Fibroblast of lung (primary cell): Measurements from ENCODE around the gene TRIB2. TPM values are rescaled to one million over a fixed set of nuclear protein-coding genes. Genes with fewer than 3 reads are reported as not detected.

ENCODE experiments used
- DNase-seq, 2 donors: peaks; one replicate each; pipeline versions ENCODE4 v3.0.0 to v3.0.0-alpha.2; 2010; ENCODE audit warnings: low read depth in 2 of 2
- H2AFZ ChIP-seq: 2 replicates; pipeline ENCODE4 v1.5.1; 2012; ENCODE audit warnings: low read length, control low read depth, inconsistent platforms
- H3K27ac ChIP-seq: 2 replicates; pipeline ENCODE4 v1.5.1; 2011; ENCODE audit warnings: low read length, control low read depth; ENCODE audit not compliant: insufficient read depth
- H3K27me3 ChIP-seq: 2 replicates; pipeline ENCODE4 v1.5.1; 2011; ENCODE audit warnings: mild to moderate bottlenecking, low read length; ENCODE audit not compliant: control insufficient read depth, insufficient read depth
- H3K36me3 ChIP-seq: 2 replicates; pipeline ENCODE4 v1.5.1; 2011; ENCODE audit warnings: low read length; ENCODE audit not compliant: control insufficient read depth, insufficient read depth
- H3K4me1 ChIP-seq: 2 replicates; pipeline ENCODE4 v1.5.1; 2011; ENCODE audit warnings: low read length; ENCODE audit not compliant: control insufficient read depth, insufficient read depth; ENCODE audit errors: extremely low read depth
- H3K4me2 ChIP-seq: 2 replicates; pipeline ENCODE4 v1.5.1; 2011; ENCODE audit warnings: low read length, control low read depth; ENCODE audit not compliant: insufficient read depth; ENCODE audit errors: extremely low read depth
- H3K4me3 ChIP-seq, 4 experiments: fragments of 200-600 bp in 1 of 4; sonication (generic) in 1 of 4; replicated peaks in 1 of 4; 2 replicates each; pipeline ENCODE4 v1.5.1; 2011 to 2016; ENCODE audit warnings: low read length in 4 of 4, low read depth in 3 of 4, mild to moderate bottlenecking in 3 of 4, control low read depth in 2 of 4, inconsistent platforms in 1 of 4, mixed read lengths in 1 of 4; ENCODE audit not compliant: insufficient read depth in 1 of 4; ENCODE audit errors: control extremely low read depth in 1 of 4
- H3K79me2 ChIP-seq: 2 replicates; pipeline ENCODE4 v1.5.1; 2012; ENCODE audit warnings: mild to moderate bottlenecking, low read length, inconsistent platforms; ENCODE audit not compliant: control insufficient read depth, insufficient read depth
- H3K9ac ChIP-seq: 2 replicates; pipeline ENCODE4 v1.5.1; 2011; ENCODE audit warnings: mild to moderate bottlenecking, low read length, control low read depth; ENCODE audit not compliant: insufficient read depth
- H3K9me3 ChIP-seq: 2 replicates; pipeline ENCODE4 v1.5.1; 2012; ENCODE audit warnings: low read depth, low read length; ENCODE audit not compliant: control insufficient read depth, insufficient read depth
- H4K20me1 ChIP-seq: 2 replicates; pipeline ENCODE4 v1.5.1; 2011; ENCODE audit warnings: low read length; ENCODE audit not compliant: control insufficient read depth, insufficient read depth; ENCODE audit errors: extremely low read depth
- EZH2 ChIP-seq: IDR thresholded peaks from 2 replicates; pipeline ENCODE4 v1.5.1; 2012; ENCODE audit warnings: low read length, control low read depth, mild to moderate bottlenecking; ENCODE audit errors: missing control alignments
- polyA plus RNA-seq, 2 donors: library from polyadenylated mRNA; depleted of rRNA in 1 of 2; stranded (reverse) in 1 of 2; unstranded in 1 of 2; fragments of >200 nt; gene quantifications; 2 replicates each; pipeline ENCODE4 v1.2.1, GENCODE V29; 2011 to 2012; ENCODE audit warnings: missing spikeins in 1 of 2
- total RNA-seq: library from RNA; depleted of rRNA; stranded (reverse); fragments of >200 nt; gene quantifications from 2 replicates; pipeline ENCODE4 v1.2.1, GENCODE V29; 2014
- TF ChIP-seq, protein P1 (sequence below), 2 donors: IDR thresholded peaks in 1 of 2; conservative IDR thresholded peaks in 1 of 2; 1 replicate in 1 of 2; 2 replicates in 1 of 2; pipeline ENCODE4 v1.5.1; 2011 to 2012; ENCODE audit warnings: low read length in 2 of 2, control low read depth in 1 of 2, inconsistent platforms in 1 of 2, low read depth in 1 of 2, mild to moderate bottlenecking in 1 of 2

Gene TRIB2
- total and polyA plus RNA-seq, 2 donors (not counting 1 experiment from before 2014, with no cell fraction given): 26.1 to 31.0 TPM

DNA sequence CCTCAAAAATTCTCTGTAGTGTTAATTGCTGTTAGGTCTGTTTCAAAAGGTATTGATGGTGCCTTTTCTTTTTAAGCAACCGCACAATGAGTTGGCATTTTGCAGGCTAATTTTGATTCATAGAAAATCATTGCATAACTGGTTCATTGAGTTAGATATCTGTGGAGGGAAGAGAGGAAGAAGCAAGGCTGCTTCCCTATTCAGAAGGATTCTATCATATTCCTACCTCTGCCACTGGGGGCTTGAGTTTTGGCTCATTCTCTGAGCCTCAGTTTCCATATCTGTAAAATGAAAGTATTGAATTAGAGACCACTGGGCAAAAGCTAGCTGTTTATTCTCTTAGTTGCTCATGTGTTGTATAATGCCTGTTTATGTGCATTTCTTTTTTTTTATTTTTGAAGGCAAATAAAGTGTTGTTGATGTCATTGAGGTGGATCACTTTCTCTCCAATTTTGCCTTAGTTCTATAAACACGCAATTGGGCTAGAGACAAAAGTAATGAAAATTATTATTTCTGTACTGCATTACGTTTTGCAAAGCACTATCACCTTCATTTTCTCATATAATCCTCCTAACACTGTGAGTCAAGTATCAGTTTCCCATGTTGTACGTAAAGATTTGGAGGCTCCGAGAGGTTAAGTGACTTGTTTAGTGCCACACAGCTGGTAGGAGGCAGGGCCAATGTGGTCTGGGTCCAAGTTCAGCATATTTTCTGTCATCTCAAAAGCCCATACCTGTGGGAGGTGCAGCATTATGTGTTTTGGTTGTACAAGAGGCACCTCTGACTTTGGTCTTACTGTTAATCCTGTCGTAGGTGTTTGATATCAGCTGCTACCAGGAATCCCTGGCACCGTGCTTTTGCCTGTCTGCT, 5.9 kb downstream of the TRIB2 start:
- no peaks in the 10 kb centered on the region for H4K20me1 ChIP-seq
- DNase-seq: no peak
- H3K4me3 ChIP-seq: peak overlapping the region in 3 of 4 experiments; percentile 92 to 97 (median 97)
- H3K79me2 ChIP-seq: peaks cover 97% of the 10 kb centered on the region
- no peaks in the 10 kb centered on the region for H3K9me3 ChIP-seq
- peaks cover 18% of the 10 kb centered on the region for H3K4me1 ChIP-seq
- H3K27ac ChIP-seq: peak overlapping the region; percentile 88
- peak overlapping the region; percentile 88 for H3K4me2 ChIP-seq
- H3K27me3 ChIP-seq: no peaks in the 10 kb centered on the region
- no peak overlapping the region for H2AFZ ChIP-seq
- no peak overlapping the region for H3K9ac ChIP-seq
- peaks cover 7% of the 10 kb centered on the region for H3K36me3 ChIP-seq
- TF ChIP-seq EZH2: no peak
- TF ChIP-seq, protein P1, sequence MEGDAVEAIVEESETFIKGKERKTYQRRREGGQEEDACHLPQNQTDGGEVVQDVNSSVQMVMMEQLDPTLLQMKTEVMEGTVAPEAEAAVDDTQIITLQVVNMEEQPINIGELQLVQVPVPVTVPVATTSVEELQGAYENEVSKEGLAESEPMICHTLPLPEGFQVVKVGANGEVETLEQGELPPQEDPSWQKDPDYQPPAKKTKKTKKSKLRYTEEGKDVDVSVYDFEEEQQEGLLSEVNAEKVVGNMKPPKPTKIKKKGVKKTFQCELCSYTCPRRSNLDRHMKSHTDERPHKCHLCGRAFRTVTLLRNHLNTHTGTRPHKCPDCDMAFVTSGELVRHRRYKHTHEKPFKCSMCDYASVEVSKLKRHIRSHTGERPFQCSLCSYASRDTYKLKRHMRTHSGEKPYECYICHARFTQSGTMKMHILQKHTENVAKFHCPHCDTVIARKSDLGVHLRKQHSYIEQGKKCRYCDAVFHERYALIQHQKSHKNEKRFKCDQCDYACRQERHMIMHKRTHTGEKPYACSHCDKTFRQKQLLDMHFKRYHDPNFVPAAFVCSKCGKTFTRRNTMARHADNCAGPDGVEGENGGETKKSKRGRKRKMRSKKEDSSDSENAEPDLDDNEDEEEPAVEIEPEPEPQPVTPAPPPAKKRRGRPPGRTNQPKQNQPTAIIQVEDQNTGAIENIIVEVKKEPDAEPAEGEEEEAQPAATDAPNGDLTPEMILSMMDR (conservative IDR thresholded peaks at IDR 0.05 in 1 of 2, IDR thresholded peaks at IDR 0.05 in 1 of 2; ENCODE audit: low read depth in 1 of 2, low read length in 2 of 2): no peak

DNA sequence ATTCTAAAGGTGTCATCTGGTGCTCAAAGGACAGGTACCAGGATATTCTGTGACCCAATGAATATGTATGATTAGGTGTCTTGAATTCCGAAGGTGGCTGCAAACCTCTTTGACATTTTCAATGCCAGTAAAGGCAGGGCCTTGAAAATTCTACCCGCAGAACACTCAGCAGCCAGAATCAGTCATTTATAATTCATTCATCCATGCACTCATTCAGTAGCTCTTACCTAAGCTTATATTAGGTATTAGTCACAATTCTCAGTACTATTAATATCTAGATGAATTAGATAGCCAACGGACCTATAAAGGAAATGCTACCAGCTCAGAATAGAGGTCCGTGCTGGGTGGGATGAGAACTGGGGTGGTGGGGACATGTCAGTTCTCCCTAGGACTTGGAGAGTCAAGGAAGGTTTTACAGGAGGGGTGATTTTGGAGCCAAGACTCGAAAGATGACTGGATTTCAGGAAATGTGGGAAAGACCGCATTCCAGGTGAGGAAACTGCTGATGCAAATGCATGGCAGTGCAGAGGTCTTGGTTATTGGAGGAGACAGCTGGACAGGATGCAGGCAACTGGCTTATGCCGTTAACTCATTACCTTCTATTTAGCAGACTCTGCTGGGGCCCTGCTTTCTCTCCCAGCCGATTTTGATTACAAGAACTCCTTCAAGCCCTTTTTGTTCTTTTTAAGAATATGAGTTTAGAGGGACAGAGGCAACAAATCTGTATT, 7.2 kb downstream of the TRIB2 start:
- H3K36me3 ChIP-seq: peaks cover 11% of the 10 kb centered on the region
- peaks cover 18% of the 10 kb centered on the region for H3K4me1 ChIP-seq
- H3K4me3 ChIP-seq: no peak overlapping the region
- no peak overlapping the region for H2AFZ ChIP-seq
- no peaks in the 10 kb centered on the region for H4K20me1 ChIP-seq
- TF ChIP-seq, protein P1 (conservative IDR thresholded peaks at IDR 0.05 in 1 of 2, IDR thresholded peaks at IDR 0.05 in 1 of 2; ENCODE audit: low read depth in 1 of 2, low read length in 2 of 2): no peak
- no peak for TF ChIP-seq EZH2
- H3K9me3 ChIP-seq: no peaks in the 10 kb centered on the region
- DNase-seq: peak in 1 of 2 donors; percentile 76
- H3K79me2 ChIP-seq: peaks cover 95% of the 10 kb centered on the region
- no peaks in the 10 kb centered on the region for H3K27me3 ChIP-seq
- H3K4me2 ChIP-seq: peak overlapping the region; percentile 88
- no peak overlapping the region for H3K27ac ChIP-seq
- no peak overlapping the region for H3K9ac ChIP-seq
